Mammary epithelial cell (primary cell): Measurements from ENCODE around the gene COQ4.

ENCODE experiments used
- CTCF ChIP-seq, 2 donors: IDR thresholded peaks in 1 of 2; conservative IDR thresholded peaks in 1 of 2; 2 replicates each; pipeline ENCODE4 v1.5.1; 2011 to 2012; ENCODE audit warnings: inconsistent platforms in 2 of 2, low read length in 2 of 2, mild to moderate bottlenecking in 2 of 2, control low read depth in 1 of 2, low read depth in 1 of 2; ENCODE audit not compliant: insufficient read depth in 1 of 2; ENCODE audit errors: extremely low read depth in 1 of 2
- EZH2 ChIP-seq: IDR thresholded peaks from 2 replicates; pipeline ENCODE4 v1.6.1; 2012; ENCODE audit warnings: low read length, inconsistent platforms, borderline replicate concordance

GRCh38 chr9:128349772-128350171 lies 27.1 kb downstream of the COQ4 start:
- no peak for TF ChIP-seq CTCF (conservative IDR thresholded peaks at IDR 0.05 in 1 of 2, IDR thresholded peaks at IDR 0.05 in 1 of 2; ENCODE audit: extremely low read depth in 1 of 2, insufficient read depth in 1 of 2, low read depth in 1 of 2, low read length in 2 of 2)
- TF ChIP-seq EZH2: no peak
